ENCODE measurements around the gene MAP3K14. TPM values are rescaled to one million over a fixed set of nuclear protein-coding genes. Genes with fewer than 3 reads are reported as not detected.
A peak's percentile ranks its signal among the peaks of the same experiment; 100 is the strongest.

MAP3K14 gene
- total RNA-seq, 1 experiment from 2014 or later, result 9.2 TPM

DNA sequence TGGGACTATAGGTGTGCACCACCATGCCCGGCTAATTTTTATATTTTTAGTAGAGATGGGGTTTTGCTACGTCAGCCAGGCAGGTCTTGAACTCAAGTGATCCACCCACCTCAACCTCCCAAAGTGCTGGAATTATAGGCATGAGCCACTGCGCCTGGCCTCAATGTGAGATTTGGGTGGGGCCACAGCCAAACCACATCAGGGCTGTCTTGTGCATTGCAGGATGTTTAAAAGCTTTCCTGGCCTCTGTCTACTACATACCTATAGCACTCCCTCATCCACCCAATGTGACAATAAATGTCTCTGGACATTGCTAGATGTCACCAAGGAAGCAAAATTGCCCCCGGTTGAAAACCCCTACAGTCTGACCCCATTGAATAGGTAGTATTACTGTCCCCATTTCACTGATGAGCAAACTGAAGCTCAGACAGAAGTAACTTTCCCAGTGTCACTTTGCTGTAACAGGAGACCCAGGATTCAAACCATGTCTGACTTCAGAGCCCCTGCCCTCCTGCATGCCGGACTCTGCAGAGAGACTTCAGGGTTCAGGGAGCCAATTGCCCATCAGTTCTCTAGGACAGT lies 3.6 kb upstream of the MAP3K14 start:
- H3K36me3 Mint-ChIP-seq (ENCODE audit: insufficient read depth, unreplicated experiment), result no peaks in the 10 kb centered on the region
- H3K27ac Mint-ChIP-seq (ENCODE audit: low read depth, unreplicated experiment), result peak overlapping the region; percentile 55
- H3K27me3 Mint-ChIP-seq (ENCODE audit: insufficient read depth, unreplicated experiment), result no peaks in the 10 kb centered on the region
- ChIA-PET CTCF (interaction anchor here (0.5 to 3.2 kb wide), 9 partner anchors 9 to 815 kb away, joined by 3 to 11 read pairs (median 4); no protein-coding TSS in a partner anchor), POLR2A (interaction anchor here (0.6 to 12.9 kb wide), 21 partner anchors 9 to 421 kb away, joined by 3 to 404 read pairs (median 5); partner anchors contain the start of gene HEXIM1)
- TF ChIP-seq, protein P1, sequence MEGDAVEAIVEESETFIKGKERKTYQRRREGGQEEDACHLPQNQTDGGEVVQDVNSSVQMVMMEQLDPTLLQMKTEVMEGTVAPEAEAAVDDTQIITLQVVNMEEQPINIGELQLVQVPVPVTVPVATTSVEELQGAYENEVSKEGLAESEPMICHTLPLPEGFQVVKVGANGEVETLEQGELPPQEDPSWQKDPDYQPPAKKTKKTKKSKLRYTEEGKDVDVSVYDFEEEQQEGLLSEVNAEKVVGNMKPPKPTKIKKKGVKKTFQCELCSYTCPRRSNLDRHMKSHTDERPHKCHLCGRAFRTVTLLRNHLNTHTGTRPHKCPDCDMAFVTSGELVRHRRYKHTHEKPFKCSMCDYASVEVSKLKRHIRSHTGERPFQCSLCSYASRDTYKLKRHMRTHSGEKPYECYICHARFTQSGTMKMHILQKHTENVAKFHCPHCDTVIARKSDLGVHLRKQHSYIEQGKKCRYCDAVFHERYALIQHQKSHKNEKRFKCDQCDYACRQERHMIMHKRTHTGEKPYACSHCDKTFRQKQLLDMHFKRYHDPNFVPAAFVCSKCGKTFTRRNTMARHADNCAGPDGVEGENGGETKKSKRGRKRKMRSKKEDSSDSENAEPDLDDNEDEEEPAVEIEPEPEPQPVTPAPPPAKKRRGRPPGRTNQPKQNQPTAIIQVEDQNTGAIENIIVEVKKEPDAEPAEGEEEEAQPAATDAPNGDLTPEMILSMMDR (IDR thresholded peaks at IDR 0.05; ENCODE audit: unreplicated experiment), result no peak
- intact Hi-C loops (cut with micrococcal nuclease), result no loop called here
- no TSS peak for BruUV-seq (replicated peaks)
- H3K9me3 Mint-ChIP-seq (ENCODE audit: unreplicated experiment), result no peaks in the 10 kb centered on the region
- peak overlapping the region; percentile 5 for H3K4me3 Mint-ChIP-seq (ENCODE audit: unreplicated experiment)
- DNase-seq (ENCODE audit: unreplicated experiment), result peak; percentile 58
- peaks cover 49% of the 10 kb centered on the region for H3K4me1 Mint-ChIP-seq (ENCODE audit: insufficient read depth, unreplicated experiment)

DNA sequence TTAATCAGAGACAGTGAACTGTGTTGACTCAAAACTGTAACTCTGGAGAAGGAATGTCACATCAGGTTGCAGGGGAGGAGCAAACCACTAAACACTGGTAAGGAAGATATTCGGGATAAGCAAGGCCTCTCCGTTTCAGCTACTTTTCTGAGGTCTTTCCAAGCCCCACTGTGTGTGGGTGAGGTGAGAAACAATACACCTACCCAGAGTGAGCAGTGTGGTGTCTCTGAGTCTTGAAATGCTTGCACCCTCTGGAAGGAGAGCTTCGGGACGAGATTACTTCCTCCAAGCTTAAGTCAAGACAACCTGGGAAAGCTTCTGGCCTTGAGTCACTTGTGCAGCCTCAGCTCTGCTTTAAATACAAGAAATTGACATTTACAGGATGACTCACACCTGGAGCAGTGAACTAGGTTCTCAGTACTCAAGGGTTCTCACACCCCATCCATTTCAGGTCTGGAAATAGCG lies 2.5 kb upstream of the MAP3K14 start:
- Mint-ChIP-seq H3K27me3 (ENCODE audit: insufficient read depth, unreplicated experiment) (no peaks in the 10 kb centered on the region), H3K4me3 (ENCODE audit: unreplicated experiment) (peak overlapping the region; percentile 58), H3K4me1 (ENCODE audit: insufficient read depth, unreplicated experiment) (peaks cover 59% of the 10 kb centered on the region), H3K27ac (ENCODE audit: low read depth, unreplicated experiment) (peak overlapping the region; percentile 86), H3K9me3 (ENCODE audit: unreplicated experiment) (no peaks in the 10 kb centered on the region), H3K36me3 (ENCODE audit: insufficient read depth, unreplicated experiment) (peaks cover 4% of the 10 kb centered on the region)
- ChIA-PET CTCF (interaction anchor here (1.0 to 4.8 kb wide), 7 partner anchors 9 to 56 kb away, joined by 3 to 21 read pairs (median 4); no protein-coding TSS in a partner anchor), POLR2A (interaction anchor here (0.6 to 12.9 kb wide), 21 partner anchors 8 to 420 kb away, joined by 3 to 404 read pairs (median 4); partner anchors contain the start of gene HEXIM1)
- peak; percentile 82 for DNase-seq (ENCODE audit: unreplicated experiment)
- BruUV-seq (replicated peaks), result no TSS peak
- intact Hi-C loops (cut with micrococcal nuclease), result loop anchor here (1.0 to 5.0 kb wide), 2 partner anchors 52 to 172 kb away; partner anchors contain the start of gene HEXIM1
- TF ChIP-seq, protein P1 (IDR thresholded peaks at IDR 0.05; ENCODE audit: unreplicated experiment), result no peak

DNA sequence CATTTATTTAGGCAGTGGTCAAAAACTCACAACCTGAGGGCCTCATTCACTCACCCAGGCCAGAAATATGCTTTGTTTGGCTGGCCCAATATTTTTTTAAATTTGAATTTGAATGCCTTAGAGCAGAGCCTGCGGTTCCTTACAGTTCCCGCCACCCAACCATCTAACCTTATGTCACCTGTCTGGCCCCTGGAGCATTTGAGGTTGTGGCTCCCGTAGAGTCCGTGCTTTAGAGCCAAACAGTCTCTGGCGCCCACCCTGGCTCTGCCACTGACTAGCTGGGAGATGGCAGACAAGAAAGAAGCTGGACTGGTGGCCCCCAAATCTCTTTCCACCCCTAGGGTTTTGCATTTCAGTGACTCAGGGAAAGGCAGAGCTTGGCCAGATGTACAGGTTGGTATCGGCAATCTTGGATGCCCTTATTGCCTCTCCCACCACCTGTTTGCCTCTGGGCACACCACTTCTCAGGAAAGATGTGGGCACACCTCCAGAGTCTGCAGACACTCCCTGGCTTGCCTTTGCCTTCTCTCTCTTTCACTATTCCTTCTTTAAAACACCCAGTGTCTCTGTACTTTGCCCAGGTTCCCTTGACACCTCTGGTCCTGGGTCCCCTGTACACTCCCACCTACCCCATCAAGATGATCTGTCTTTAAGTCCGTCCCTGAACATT lies 1.9 kb upstream of the MAP3K14 start:
- ChIA-PET POLR2A (interaction anchor here (0.6 to 12.9 kb wide), 19 partner anchors 8 to 189 kb away, joined by 3 to 404 read pairs (median 4); partner anchors contain the start of gene HEXIM1), CTCF (interaction anchor here (0.7 to 4.8 kb wide), 7 partner anchors 10 to 62 kb away, joined by 3 to 21 read pairs (median 4); no protein-coding TSS in a partner anchor)
- no peaks in the 10 kb centered on the region for H3K27me3 Mint-ChIP-seq (ENCODE audit: insufficient read depth, unreplicated experiment)
- no peaks in the 10 kb centered on the region for H3K9me3 Mint-ChIP-seq (ENCODE audit: unreplicated experiment)
- peak overlapping the region; percentile 86 for H3K27ac Mint-ChIP-seq (ENCODE audit: low read depth, unreplicated experiment)
- H3K4me3 Mint-ChIP-seq (ENCODE audit: unreplicated experiment), result peak overlapping the region; percentile 58
- H3K36me3 Mint-ChIP-seq (ENCODE audit: insufficient read depth, unreplicated experiment), result peaks cover 8% of the 10 kb centered on the region
- TF ChIP-seq, protein P1 (IDR thresholded peaks at IDR 0.05; ENCODE audit: unreplicated experiment), result no peak
- peak; percentile 89 for DNase-seq (ENCODE audit: unreplicated experiment)
- intact Hi-C loops (cut with micrococcal nuclease), result loop anchor here (1.0 to 5.0 kb wide), 2 partner anchors 53 to 171 kb away; partner anchors contain the start of gene HEXIM1
- H3K4me1 Mint-ChIP-seq (ENCODE audit: insufficient read depth, unreplicated experiment), result peaks cover 62% of the 10 kb centered on the region
- BruUV-seq (replicated peaks), result no TSS peak

Data from MCF 10A (cell line).